HG03442 (cell line): ENCODE results near the gene WHAMM.
"Not testable (repeated sequence)": the region's sequence is repeated elsewhere in the genome, so short reads cannot be mapped to it uniquely, and the experiment has no call there.

Source experiments
- ATAC-seq: cut with Tn5 transposase; IDR thresholded peaks from one replicate; pipeline ENCODE4 v1.9.1; 2021; ENCODE audit warnings: mild to moderate bottlenecking, moderate library complexity; ENCODE audit not compliant: unreplicated experiment

WHAMM gene

GRCh38 chr15:82864967-82865366, 55.5 kb downstream of the WHAMM start:
- no peak for ATAC-seq

- ATAC-seq = not testable (repeated sequence)
Observed at GRCh38 chr15:82865581-82865980, 56.2 kb downstream of the WHAMM start.

DNA sequence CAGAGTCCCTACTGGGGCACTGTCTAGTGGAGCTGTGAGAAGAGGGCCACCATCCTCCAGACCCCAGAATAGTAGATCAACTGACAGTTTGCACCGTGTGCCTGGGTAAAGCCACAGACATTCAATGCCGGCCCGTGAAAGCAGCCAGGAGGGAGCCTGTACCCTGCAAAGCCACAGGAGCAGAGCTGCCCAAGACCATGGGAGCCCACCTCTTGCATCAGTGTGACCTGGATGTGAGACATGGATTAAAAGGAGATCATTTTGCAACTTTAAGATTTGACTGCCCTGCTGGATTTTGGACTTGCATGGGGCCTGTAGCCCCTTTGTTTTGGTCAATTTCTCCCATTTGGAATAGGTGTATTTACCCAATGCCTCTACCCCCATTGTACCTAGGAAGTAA, 56.6 kb downstream of the WHAMM start:
- ATAC-seq = not testable (repeated sequence)

DNA sequence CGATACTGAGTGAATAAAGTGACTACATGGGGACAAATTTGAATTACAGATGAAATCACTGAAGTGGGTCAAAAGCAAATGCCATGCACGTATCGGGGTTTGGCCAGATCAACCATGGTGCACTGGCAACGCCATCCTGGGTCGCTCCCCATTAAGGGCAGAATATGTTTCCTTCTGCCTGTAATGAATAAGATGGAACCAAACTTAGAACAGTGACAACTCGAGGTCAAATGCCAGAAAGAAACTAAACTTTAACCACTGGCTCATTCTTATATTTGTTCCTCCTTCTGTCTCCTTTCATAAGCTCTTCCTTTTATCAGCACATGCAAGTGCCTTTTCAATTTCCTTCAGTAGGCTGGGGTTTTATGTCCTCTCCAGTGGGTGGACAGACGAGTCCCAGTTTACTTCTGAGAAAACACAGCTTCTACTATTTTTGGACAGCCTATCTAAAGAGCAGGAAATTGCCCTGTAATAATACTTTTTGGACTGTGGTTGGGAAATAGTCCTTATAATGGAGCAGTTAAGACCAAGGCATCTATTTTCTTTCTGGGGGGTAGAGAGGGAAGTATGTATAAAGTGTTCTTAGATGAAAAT, 61.4 kb downstream of the WHAMM start:
- no peak for ATAC-seq

DNA sequence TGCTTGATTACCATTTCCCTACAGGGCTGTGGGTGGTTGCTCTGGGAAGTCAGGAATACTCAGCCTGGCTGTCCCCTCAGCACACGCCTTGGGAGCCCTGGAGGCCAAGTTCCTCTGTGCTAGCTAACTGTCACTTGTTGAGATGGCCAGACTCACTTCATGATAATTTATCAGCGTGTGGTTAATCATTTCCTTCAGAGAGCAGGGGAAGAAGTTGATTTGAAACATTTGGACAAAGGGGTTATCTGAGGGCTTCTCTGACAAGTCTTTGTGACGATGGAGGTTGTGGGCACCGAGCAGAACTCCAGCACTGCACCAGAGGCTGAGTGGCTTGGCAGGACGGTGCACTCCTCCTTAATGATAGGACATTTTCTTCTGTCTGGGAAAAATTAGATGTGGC, 61.9 kb downstream of the WHAMM start:
- no peak for ATAC-seq

DNA sequence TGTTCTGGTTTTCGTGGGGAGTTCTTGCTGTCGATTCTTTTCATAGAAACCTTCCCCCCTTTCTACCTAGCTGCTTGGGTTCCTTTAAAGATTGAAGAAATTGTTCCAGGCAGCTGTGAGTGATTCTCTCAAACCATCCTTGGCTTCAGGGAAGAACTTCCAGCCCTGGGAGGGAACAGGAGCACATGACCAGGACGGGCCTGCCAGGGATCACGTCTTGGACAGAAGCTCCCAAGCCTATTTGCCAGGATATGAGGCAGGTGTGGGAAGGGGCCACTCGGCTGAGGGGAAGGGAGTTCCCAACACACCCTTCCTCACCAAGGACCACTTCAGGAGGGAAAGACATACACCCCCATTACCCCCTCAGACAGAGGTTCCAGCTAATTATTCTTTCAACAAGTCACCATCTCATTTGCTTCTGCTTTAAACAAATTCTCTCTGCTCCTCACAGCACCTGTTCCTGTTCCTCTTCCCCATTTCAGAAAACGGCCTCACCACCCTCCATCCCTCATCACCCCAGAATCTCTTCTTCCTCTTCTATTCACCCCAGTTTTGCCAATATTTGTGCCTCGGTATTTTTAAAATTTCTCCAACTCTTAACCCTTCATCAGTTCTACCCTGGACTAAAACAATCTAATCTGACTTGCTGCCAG, 62.5 kb downstream of the WHAMM start:
- no peak for ATAC-seq

GRCh38 chr15:82873000-82873680, 63.7 kb downstream of the WHAMM start:
- ATAC-seq = no peak

GRCh38 chr15:82874267-82874666, 64.8 kb downstream of the WHAMM start:
- ATAC-seq = no peak

DNA sequence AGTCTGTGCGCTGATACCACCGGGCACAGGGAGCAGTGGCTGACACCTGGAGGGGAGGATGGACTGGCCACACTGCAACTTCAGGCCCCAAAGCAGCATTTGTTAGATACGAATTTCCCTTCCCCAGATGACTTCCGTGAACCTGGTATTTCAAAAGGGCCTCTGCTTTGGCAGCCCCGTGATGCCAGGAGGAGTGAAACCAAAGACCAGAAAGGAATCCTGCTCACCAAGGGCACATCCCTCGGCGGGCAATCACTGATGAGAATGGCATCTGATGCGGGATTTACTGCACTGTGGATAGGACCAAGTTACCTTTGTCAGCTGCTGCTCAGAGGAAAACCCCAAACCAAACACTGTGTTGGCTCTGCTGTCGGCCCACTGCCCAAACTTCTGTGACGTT, 65.5 kb downstream of the WHAMM start:
- ATAC-seq = no peak

- ATAC-seq = no peak
Observed at GRCh38 chr15:82875411-82876003, 66.1 kb downstream of the WHAMM start.

- ATAC-seq = no peak
Observed at GRCh38 chr15:82877825-82878224, 68.4 kb downstream of the WHAMM start.

DNA sequence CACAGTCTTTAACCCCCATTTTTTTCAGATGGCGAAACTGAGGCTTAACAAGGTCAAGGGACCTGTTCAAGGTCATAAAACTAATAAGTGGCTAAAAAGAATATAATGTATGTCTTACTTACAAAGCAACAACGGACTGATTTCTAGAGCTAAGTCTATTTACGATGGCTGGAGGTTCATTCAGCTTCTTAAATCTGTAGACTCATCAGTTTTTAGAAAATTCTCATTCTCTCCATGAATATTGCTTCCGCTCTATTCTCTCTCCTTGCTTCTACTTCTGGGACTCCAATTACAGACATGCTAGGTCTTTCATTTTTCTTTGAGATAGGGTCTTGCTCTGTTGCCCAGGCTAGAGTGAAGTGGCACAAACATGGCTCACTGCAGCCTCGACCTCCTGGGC, 68.9 kb downstream of the WHAMM start:
- ATAC-seq = no peak

DNA sequence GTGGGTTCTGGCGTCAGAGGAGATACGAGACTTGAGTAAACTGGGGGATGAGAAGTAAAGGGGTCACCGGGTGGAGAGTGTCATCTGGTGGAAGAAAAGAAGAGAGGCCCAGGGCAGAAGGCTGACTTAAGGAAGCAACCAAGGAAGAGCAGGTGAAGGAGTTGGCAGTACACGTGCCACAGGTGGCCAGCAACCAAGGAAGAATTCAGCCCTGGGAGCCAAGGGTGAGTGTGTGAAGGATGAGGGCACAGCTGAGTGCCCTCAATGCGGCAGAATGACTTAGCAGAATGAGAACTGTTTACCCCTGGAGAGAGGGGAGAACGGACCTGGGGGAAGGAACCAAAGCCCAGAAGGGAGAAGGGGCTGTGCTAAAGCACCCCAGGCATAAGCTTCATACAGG, 71.3 kb downstream of the WHAMM start:
- ATAC-seq = no peak

DNA sequence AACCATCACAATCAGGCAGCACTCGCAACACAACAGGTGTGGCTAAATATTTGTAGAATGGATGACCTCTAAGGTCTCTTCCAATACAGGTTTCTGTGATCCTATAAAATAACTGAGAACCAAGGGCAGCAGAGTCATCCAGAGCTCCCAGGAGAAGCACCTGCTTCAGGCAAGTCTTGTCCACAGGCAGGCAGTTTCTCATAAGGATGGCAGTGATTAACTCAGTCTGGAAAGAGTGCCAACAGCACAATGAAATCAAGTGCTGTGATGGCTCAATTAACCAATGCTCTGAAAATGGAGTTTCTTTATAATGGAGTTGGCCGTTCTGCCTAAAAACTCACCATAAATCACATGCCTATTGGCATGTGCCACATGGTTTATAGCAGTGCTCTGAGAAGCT, 72.3 kb downstream of the WHAMM start:
- ATAC-seq = no peak

DNA sequence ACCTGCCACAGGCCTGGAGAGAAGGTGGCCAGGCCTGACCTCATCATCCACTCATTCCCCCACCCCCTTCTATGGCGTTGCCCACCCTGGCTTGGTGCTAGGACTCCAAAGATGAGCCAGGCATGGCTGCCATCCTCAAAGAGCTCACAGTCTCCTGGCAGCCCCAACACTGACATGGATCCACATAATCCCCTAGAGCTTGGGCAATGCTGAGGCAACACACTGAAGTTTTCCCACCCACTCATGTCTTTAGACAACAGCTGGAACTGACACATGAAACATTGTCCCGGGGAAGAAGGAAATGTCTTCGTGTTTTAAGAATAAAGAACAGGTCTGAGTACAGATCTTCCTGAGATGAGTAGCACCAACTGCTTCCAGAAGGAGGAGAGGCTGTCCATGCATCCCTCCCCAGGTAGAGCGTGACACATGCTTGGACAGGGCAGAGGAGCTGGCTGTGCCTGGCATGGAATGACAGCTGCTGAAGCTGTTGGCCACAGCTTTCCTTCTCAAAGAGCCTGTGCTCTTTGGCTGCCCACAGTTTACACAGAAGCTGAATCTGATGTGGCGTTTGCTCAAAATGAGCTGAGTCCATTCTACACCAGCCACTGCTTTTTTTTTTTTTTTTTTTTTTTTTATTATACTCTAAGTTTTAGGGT, 73.0 kb downstream of the WHAMM start:
- ATAC-seq = no peak
